ENCODE measurements around the gene MIPOL1. TPM values are rescaled to one million over a fixed set of nuclear protein-coding genes. Genes with fewer than 3 reads are reported as not detected.

MIPOL1 gene
- total and polyA plus RNA-seq, 2 experiments from 2014 or later = 16.6 to 24.8 TPM

GRCh38 chr14:37172024-37172869, 25.5 kb upstream of the MIPOL1 start, which contains the start of gene SLC25A21:
TSS of gene SLC25A21 (minus strand) at chr14:37172606.
- H3K79me2 ChIP-seq (replicated peaks; ENCODE audit: insufficient read depth) = no peaks in the 10 kb centered on the region; the same call in 1 of the 2 replicates
- Mint-ChIP-seq H3K27ac (peak within 1 kb of the TSS; percentile 99), H3K4me1 (peaks cover 37% of the 10 kb centered on the region), H3K4me3 (peak within 1 kb of the TSS; percentile 96), H3K9me3 (no peaks in the 10 kb centered on the region; the same call in 2 of the 3 replicates), H3K36me3 (ENCODE audit: low read depth) (peaks cover 4% of the 10 kb centered on the region; the same call in 2 of the 3 replicates), H3K27me3 (ENCODE audit: insufficient read depth, low read depth, poor library complexity) (peaks cover 8% of the 10 kb centered on the region)
- H3K36me3 ChIP-seq (ENCODE audit: insufficient read depth) = no peaks in the 10 kb centered on the region
- peak within 1 kb of the TSS; percentile 71 for H3K4me3 ChIP-seq
- peaks cover 4% of the 10 kb centered on the region; the same call in 1 of the 2 replicates for H3F3A ChIP-seq (replicated peaks; ENCODE audit: low read depth)
- no peaks in the 10 kb centered on the region for H4K20me1 ChIP-seq (replicated peaks; ENCODE audit: insufficient read depth)
- no peak; the same call in 1 of the 2 replicates for TF ChIP-seq CREB1 (CRISPR knock-in tag; IDR thresholded peaks at IDR 0.05; ENCODE audit: low read depth)
- peak; percentile 82 for TF ChIP-seq POLR2AphosphoS5 (IDR thresholded peaks at IDR 0.05; ENCODE audit: low read depth)
- no peak for TF ChIP-seq ZNF331 (CRISPR knock-in tag; IDR thresholded peaks at IDR 0.05; ENCODE audit: low read depth)
- TF ChIP-seq NANOG (IDR thresholded peaks at IDR 0.05; ENCODE audit: borderline replicate concordance) = no peak
- peak within 1 kb of the TSS; percentile 90 for H3K4me2 ChIP-seq
- no peaks in the 10 kb centered on the region for H3K9me2 ChIP-seq (ENCODE audit: insufficient read depth)
- DNase-seq (ENCODE audit: low spot score) (peak; percentile 89), ATAC-seq (peak; percentile 79)
- peak within 1 kb of the TSS; percentile 5 for H2AFZ ChIP-seq
- H3K27me3 ChIP-seq (ENCODE audit: insufficient read depth) = no peaks in the 10 kb centered on the region
- peak within 1 kb of the TSS; percentile 91 for H3K27ac ChIP-seq (ENCODE audit: low read depth)
- H3K4me1 ChIP-seq (ENCODE audit: insufficient read depth) = peaks cover 28% of the 10 kb centered on the region

GRCh38 chr14:37172936-37173614, 24.7 kb upstream of the MIPOL1 start:
- Mint-ChIP-seq H3K36me3 (ENCODE audit: low read depth) (peaks cover 4% of the 10 kb centered on the region; the same call in 2 of the 3 replicates), H3K9me3 (no peaks in the 10 kb centered on the region; the same call in 2 of the 3 replicates), H3K27me3 (ENCODE audit: insufficient read depth, low read depth, poor library complexity) (peaks cover 8% of the 10 kb centered on the region), H3K4me3 (peak overlapping the region; percentile 96), H3K4me1 (peaks cover 29% of the 10 kb centered on the region), H3K27ac (no peak overlapping the region)
- H3K27ac ChIP-seq (ENCODE audit: low read depth) = peak overlapping the region; percentile 91
- peak overlapping the region; percentile 71 for H3K4me3 ChIP-seq
- ATAC-seq (no peak), DNase-seq (ENCODE audit: low spot score) (no peak)
- H3K27me3 ChIP-seq (ENCODE audit: insufficient read depth) = no peaks in the 10 kb centered on the region
- peak overlapping the region; percentile 90 for H3K4me2 ChIP-seq
- no peaks in the 10 kb centered on the region for H3K9me2 ChIP-seq (ENCODE audit: insufficient read depth)
- H4K20me1 ChIP-seq (replicated peaks; ENCODE audit: insufficient read depth) = no peaks in the 10 kb centered on the region
- TF ChIP-seq ZNF462 (CRISPR knock-in tag; IDR thresholded peaks at IDR 0.05) (no peak), JUNB (IDR thresholded peaks at IDR 0.05; ENCODE audit: unreplicated experiment) (no peak), ETS1 (IDR thresholded peaks at IDR 0.05) (no peak), ZNF331 (CRISPR knock-in tag; IDR thresholded peaks at IDR 0.05; ENCODE audit: low read depth) (no peak), CTCF (conservative IDR thresholded peaks at IDR 0.05; ENCODE audit: low read depth in 2 of 2) (no peak), ZNF114 (CRISPR knock-in tag; IDR thresholded peaks at IDR 0.05) (no peak), CREB1 (CRISPR knock-in tag; IDR thresholded peaks at IDR 0.05; ENCODE audit: low read depth) (no peak)
- H3F3A ChIP-seq (replicated peaks; ENCODE audit: low read depth) = peaks cover 4% of the 10 kb centered on the region; the same call in 1 of the 2 replicates
- no peaks in the 10 kb centered on the region; the same call in 1 of the 2 replicates for H3K79me2 ChIP-seq (replicated peaks; ENCODE audit: insufficient read depth)
- H3K36me3 ChIP-seq (ENCODE audit: insufficient read depth) = no peaks in the 10 kb centered on the region
- H2AFZ ChIP-seq = peak overlapping the region; percentile 5
- H3K4me1 ChIP-seq (ENCODE audit: insufficient read depth) = peaks cover 24% of the 10 kb centered on the region

Measured in GM23338 (cell line).